Right lobe of liver (tissue), 6 donors: Measurements from ENCODE around the gene SSPN. TPM values are rescaled to one million over a fixed set of nuclear protein-coding genes. Genes with fewer than 3 reads are reported as not detected.

ENCODE experiments used
- ATAC-seq, 4 donors: fragments of 200-7000 bp; cut with Tn5 transposase; one replicate each; pipeline ENCODE4 v1.9.1; 2020; ENCODE audit warnings: mild to moderate bottlenecking in 4 of 4, moderate library complexity in 4 of 4
- DNase-seq, 3 donors: peaks; one replicate each; pipeline ENCODE4 v3.0.0-alpha.2; 2020
- H3K27ac ChIP-seq, 3 donors: fragments of 200-600 bp; one replicate each; pipeline ENCODE4 v1.8.0; 2022
- H3K27me3 ChIP-seq, 2 donors: fragments of 200-600 bp; one replicate each; pipeline ENCODE4 v1.8.0; 2022
- H3K36me3 ChIP-seq, 4 donors: fragments of 200-600 bp; sonication (generic) in 1 of 4; one replicate each; pipeline versions ENCODE4 v1.5.1 to v1.8.0; 2017 to 2022; ENCODE audit warnings: control low read depth in 1 of 4
- H3K4me1 ChIP-seq, 4 donors: fragments of 200-600 bp; sonication (generic) in 1 of 4; one replicate each; pipeline versions ENCODE4 v1.5.1 to v1.8.0; 2017 to 2022; ENCODE audit warnings: control low read depth in 1 of 4
- H3K4me3 ChIP-seq, 3 donors: fragments of 200-600 bp; one replicate each; pipeline ENCODE4 v1.8.0; 2022
- H3K9me3 ChIP-seq, 4 donors: fragments of 200-600 bp; sonication (generic) in 1 of 4; one replicate each; pipeline versions ENCODE4 v1.5.1 to v1.8.0; 2017 to 2022; ENCODE audit warnings: control low read depth in 1 of 4
- CTCF ChIP-seq, 4 donors: fragments of 200-600 bp in 3 of 4; fragments of 450-650 bp in 1 of 4; IDR thresholded peaks; one replicate each; pipeline versions ENCODE4 v1.5.1 to v1.8.0; 2016 to 2022; ENCODE audit warnings: antibody characterized with exemption in 4 of 4, mild to moderate bottlenecking in 2 of 4
- POLR2A ChIP-seq: fragments of 450-650 bp; IDR thresholded peaks from one replicate; pipeline ENCODE4 v1.6.1; 2017; ENCODE audit warnings: antibody characterized with exemption, mild to moderate bottlenecking
- WGBS: methylation state at CpG from one replicate; pipeline ENCODE4 v1.1.6; 2018; ENCODE audit warnings: low coverage, low lambda C conversion rate; ENCODE audit not compliant: insufficient coverage; ENCODE audit errors: missing lambda C conversion rate; 5-methylcytosine and 5-hydroxymethylcytosine counted together
- intact Hi-C, 2 donors: fragments of 100-400 bp; cut with DNase I; formaldehyde crosslinking; loops; one replicate each; pipeline versions ENCODE4 v1.11.2 to v1.14.1; 2022
- total RNA-seq, 6 experiments: library from RNA; depleted of rRNA in 2 of 6; stranded (reverse); fragments of >200 nt in 2 of 6; fragmentation: NEBNext Ultra II Directional in 3 of 6; extraction: Animal tissue kit (Norgen Biotek cat#: 25700) in 3 of 6; gene quantifications; one replicate each; pipeline versions ENCODE4 v1.1.0 to v1.2.4, GENCODE V29; 2016 to 2023
- donor health status: DM: no; HTN: yes; CAD: no.
- donor health status: DM: no; HTN: no; CAD: no.
- donor health status: DM: no; HTN: no; CAD: no.
- donor health status: DM: no; HTN: yes; CAD: no.
- donor health status: DM: no; HTN: yes; CAD: no.

The SSPN gene
- total RNA-seq, 6 experiments from 2014 or later, result 0.18 to 1.2 (median 0.54) TPM

- intact Hi-C loops, result no loop called here
Observed at GRCh38 chr12:26279091-26279490, 83.7 kb downstream of the SSPN start.

GRCh38 chr12:26279908-26280307 lies 84.5 kb downstream of the SSPN start:
- Histone ChIP-seq H3K36me3 (no peaks in the 10 kb centered on the region), H3K4me1 (peaks cover 0 to 5% (median under 1%) of the 10 kb centered on the region in 4 donors), H3K27ac (no peak overlapping the region), H3K27me3 (no peaks in the 10 kb centered on the region), H3K9me3 (no peaks in the 10 kb centered on the region), H3K4me3 (no peak overlapping the region)
- TF ChIP-seq CTCF (IDR thresholded peaks at IDR 0.05), result no peak
- TF ChIP-seq POLR2A, result no peak
- WGBS, result 93% methylated on average over 2 of the region's 5 CpGs
- ATAC-seq (no peak), DNase-seq (no peak)
- intact Hi-C loops, result no loop called here

More at GRCh38 chr12:26279091-26279490, 83.7 kb downstream of the SSPN start:
- H3K4me1 ChIP-seq, result peaks cover 0 to 7% (median 2%) of the 10 kb centered on the region in 4 donors
- no peak overlapping the region for H3K4me3 ChIP-seq
- no peak overlapping the region for H3K27ac ChIP-seq
- no peaks in the 10 kb centered on the region for H3K9me3 ChIP-seq
- H3K36me3 ChIP-seq, result no peaks in the 10 kb centered on the region
- no peak for TF ChIP-seq CTCF (IDR thresholded peaks at IDR 0.05)
- no peak for TF ChIP-seq POLR2A
- no peaks in the 10 kb centered on the region for H3K27me3 ChIP-seq
- DNase-seq (no peak), ATAC-seq (no peak)

- WGBS, result 94% methylated on average over 2 of the region's 3 CpGs
- ATAC-seq, result no peak
- intact Hi-C loops, result no loop called here
Observed at GRCh38 chr12:26280869-26281268, 85.5 kb downstream of the SSPN start.

GRCh38 chr12:26281320-26281719 lies 85.9 kb downstream of the SSPN start:
- TF ChIP-seq POLR2A, result no peak
- no peak for TF ChIP-seq CTCF (IDR thresholded peaks at IDR 0.05)
- H3K9me3 ChIP-seq, result no peaks in the 10 kb centered on the region
- WGBS, result 80% methylated on average over 4 of the region's 4 CpGs
- H3K4me3 ChIP-seq, result no peak overlapping the region
- no peaks in the 10 kb centered on the region for H3K4me1 ChIP-seq
- DNase-seq, result no peak
- ATAC-seq, result no peak
- no peaks in the 10 kb centered on the region for H3K36me3 ChIP-seq
- no peak overlapping the region for H3K27ac ChIP-seq
- no peaks in the 10 kb centered on the region for H3K27me3 ChIP-seq
- intact Hi-C loops, result no loop called here

More at GRCh38 chr12:26280869-26281268, 85.5 kb downstream of the SSPN start:
- Histone ChIP-seq H3K27ac (no peak overlapping the region), H3K36me3 (no peaks in the 10 kb centered on the region), H3K27me3 (no peaks in the 10 kb centered on the region), H3K9me3 (no peaks in the 10 kb centered on the region), H3K4me1 (no peaks in the 10 kb centered on the region), H3K4me3 (no peak overlapping the region)
- TF ChIP-seq CTCF (IDR thresholded peaks at IDR 0.05) (no peak), POLR2A (no peak)
- no peak for DNase-seq

GRCh38 chr12:26282339-26282940 lies 87.1 kb downstream of the SSPN start:
- Histone ChIP-seq H3K36me3 (no peaks in the 10 kb centered on the region), H3K9me3 (no peaks in the 10 kb centered on the region), H3K4me3 (no peak overlapping the region), H3K27ac (no peak overlapping the region), H3K27me3 (no peaks in the 10 kb centered on the region), H3K4me1 (no peaks in the 10 kb centered on the region)
- WGBS, result 57% methylated on average over 2 of the region's 4 CpGs
- intact Hi-C loops, result no loop called here
- TF ChIP-seq POLR2A (no peak), CTCF (IDR thresholded peaks at IDR 0.05) (no peak)
- ATAC-seq (no peak), DNase-seq (no peak)
